Thoracic aorta endothelial cell (primary cell): Measurements from ENCODE around the gene MAPK14. TPM values are rescaled to one million over a fixed set of nuclear protein-coding genes. Genes with fewer than 3 reads are reported as not detected.

ENCODE experiments used
- total RNA-seq: library from RNA; depleted of rRNA; stranded (reverse); fragments of >200 nt; gene quantifications from 2 replicates; pipeline ENCODE4 v1.2.3, GENCODE V29; 2012

MAPK14 gene
- 111 and 129 TPM in 2 replicates for total RNA-seq

DNA sequence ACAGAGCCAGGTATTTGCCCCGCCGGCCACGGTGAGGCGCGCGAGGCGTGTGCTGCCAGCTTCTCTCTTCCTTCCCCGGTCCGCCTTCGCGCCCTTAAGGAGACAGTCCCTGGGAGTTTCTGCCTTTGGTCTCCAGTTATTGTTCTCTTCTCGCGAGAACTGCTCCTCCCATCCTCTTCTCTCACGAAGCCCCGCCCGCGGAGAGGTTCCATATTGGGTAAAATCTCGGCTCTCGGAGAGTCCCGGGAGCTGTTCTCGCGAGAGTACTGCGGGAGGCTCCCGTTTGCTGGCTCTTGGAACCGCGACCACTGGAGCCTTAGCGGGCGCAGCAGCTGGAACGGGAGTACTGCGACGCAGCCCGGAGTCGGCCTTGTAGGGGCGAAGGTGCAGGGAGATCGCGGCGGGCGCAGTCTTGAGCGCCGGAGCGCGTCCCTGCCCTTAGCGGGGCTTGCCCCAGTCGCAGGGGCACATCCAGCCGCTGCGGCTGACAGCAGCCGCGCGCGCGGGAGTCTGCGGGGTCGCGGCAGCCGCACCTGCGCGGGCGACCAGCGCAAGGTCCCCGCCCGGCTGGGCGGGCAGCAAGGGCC, at the start of gene MAPK14:
Gene MAPK14 (plus strand): TSS at position 308 of the 587 bp plus-strand sequence. CDS start 350 bp downstream, outside the sequence.

DNA sequence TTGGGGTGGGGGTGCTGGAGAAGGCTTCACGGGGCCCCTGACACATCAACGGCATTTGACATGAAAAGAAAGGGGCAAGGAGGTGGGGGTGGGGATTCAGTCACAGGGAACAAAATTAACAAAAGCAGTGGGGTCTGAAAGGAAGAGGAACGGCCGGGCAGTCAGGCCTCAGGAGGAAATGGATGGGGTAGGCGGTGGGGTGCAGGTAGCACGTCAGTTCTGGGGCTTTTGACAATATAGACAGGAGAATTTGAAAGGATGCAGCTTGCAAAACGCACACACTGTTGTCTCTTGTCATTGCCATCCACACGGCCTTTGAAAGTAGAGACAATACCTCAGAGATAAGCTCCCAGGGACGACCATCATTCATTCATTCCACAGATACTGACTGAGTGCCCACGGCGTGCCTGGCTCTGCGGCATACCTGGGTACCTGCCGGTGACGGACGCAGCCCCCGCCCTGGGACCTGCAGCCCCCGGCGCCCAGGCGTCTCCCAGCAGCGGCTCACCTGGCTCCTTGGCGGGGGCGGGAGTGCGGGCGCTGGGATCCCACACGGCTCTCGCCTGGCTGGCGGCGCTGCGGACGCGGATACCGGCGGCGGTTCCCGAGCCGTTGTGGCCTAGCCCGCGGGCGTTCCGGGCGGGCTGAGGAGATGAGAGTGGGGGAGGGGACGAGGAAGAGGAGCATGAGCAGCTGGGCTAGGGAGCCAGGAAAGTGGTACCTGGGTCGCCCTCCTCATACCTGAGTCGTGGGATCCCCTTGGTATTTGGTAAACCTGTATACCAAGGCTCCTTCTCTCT, 3.4 kb upstream of the MAPK14 start, which contains the start of gene SLC26A8:
Gene SLC26A8 (minus strand): TSS at position 646 of the 800 bp plus-strand sequence. CDS start 4,934 bp downstream, outside the sequence.

DNA sequence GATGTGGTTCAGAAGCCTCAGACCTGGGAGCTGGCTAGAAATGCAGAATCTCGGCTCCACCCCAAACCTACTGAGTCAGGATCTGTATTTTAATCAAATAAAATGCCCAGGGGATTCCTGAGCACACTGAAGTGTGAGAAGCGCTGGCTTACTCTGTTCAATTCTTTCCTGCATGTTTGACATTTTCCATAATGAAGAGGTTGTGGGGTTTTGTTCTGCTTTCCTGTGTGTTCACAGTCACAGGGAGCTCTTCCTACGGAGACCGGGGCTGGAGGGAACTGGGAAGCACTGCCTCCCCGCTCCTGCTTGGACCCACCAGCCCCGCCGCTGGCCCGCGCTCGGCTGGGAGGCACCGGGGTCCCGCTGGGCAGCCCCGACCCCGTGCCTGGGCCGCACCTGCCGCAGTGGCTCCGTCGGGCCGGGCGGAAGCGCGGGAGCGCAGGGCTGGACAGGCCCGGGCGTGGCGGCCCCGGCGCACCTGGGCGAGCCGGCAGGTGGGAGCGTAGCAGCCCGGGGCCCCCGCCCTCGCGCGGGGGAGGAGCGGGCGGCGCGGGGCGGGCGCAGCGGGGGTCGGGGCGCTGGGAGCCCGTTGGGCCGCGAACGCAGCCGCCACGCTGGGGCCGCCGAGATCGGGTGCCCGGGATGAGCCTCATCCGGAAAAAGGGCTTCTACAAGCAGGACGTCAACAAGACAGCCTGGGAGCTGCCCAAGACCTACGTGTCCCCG, 102.5 kb downstream of the MAPK14 start, which contains the start of gene MAPK13:
Gene MAPK13 (plus strand): TSS at position 573 of the 726 bp plus-strand sequence. CDS start 70 bp downstream, at position 643.

Other genes starting within 250 kb of the MAPK14 start
- gene CLPSL1, start 246.8 kb upstream of the MAPK14 start, total RNA-seq: not detected in 2 replicates
- gene CLPS, start 230.5 kb upstream of the MAPK14 start, total RNA-seq: not detected in 2 replicates
- not detected in 2 replicates for gene LHFPL5, start 222.5 kb upstream of the MAPK14 start, total RNA-seq
- 138 and 187 TPM in 2 replicates for gene SRPK1, start 106.7 kb upstream of the MAPK14 start, total RNA-seq
- gene SLC26A8, start 3.2 kb upstream of the MAPK14 start, total RNA-seq: under 0.01 TPM in 2 replicates
- gene MAPK13, start 102.7 kb downstream of the MAPK14 start, total RNA-seq: 1.5 and 1.9 TPM in 2 replicates
- gene BRPF3, start 168.9 kb downstream of the MAPK14 start, total RNA-seq: 20.1 and 20.2 TPM in 2 replicates
- gene PNPLA1, start 242.3 kb downstream of the MAPK14 start, total RNA-seq: not detected in 2 replicates